Esophagus muscularis mucosa (tissue), 4 donors: ENCODE data around the gene NPBWR2.

ENCODE experiments used
- EP300 ChIP-seq: sonication (generic); formaldehyde crosslinking; IDR thresholded peaks from one replicate; pipeline ENCODE4 v1.6.1; 2017; ENCODE audit warnings: antibody characterized with exemption
- POLR2AphosphoS5 ChIP-seq, 2 donors: sonication (generic); formaldehyde crosslinking; IDR thresholded peaks; one replicate each; pipeline ENCODE4 v1.6.1; 2017; ENCODE audit warnings: antibody characterized with exemption in 2 of 2
- TF ChIP-seq, protein P1 (sequence below), 3 experiments: fragments of 200-600 bp in 2 of 3; fragments of 450-650 bp in 1 of 3; sonication (generic) in 2 of 3; IDR thresholded peaks; one replicate each; pipeline ENCODE4 v1.5.1; 2017 to 2019; ENCODE audit warnings: antibody characterized with exemption in 3 of 3, mild to moderate bottlenecking in 2 of 3, moderate library complexity in 1 of 3

DNA sequence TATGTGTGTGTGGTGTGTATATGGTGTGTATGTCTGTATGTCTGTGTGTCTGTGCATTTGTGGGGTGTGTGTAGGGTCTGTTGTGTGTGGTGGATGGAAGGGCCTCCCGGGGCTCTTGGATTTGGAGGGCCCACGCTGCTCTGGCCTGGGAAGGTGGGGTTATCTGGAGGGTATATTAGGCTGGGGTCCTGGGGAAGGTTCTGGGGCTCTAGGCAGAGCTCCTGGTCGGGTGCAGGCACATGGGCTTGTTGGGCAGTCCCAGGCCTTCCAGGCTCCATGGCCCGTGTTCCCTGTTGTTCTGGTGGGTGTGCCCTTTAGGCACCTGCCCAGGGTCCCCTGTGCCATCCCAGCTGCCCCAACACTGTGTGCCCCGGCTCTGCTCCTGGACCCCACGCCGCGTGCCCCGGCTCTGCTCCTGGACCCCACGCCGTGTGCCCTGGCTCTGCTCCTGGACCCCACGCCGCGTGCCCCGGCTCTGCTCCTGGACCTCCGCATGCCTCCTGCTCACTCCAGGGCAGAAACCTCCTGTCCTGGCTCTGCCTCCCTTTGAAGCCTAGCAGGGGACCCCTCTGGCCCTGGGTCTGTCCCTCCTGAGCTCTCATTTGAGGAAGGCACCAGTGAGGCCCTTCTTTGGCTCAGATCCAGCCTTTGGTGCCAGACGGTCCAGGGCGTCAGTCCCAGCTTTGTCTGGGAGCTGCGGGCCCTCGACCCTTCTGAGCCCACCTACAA, 46.7 kb upstream of the NPBWR2 start:
- TF ChIP-seq, protein P1, sequence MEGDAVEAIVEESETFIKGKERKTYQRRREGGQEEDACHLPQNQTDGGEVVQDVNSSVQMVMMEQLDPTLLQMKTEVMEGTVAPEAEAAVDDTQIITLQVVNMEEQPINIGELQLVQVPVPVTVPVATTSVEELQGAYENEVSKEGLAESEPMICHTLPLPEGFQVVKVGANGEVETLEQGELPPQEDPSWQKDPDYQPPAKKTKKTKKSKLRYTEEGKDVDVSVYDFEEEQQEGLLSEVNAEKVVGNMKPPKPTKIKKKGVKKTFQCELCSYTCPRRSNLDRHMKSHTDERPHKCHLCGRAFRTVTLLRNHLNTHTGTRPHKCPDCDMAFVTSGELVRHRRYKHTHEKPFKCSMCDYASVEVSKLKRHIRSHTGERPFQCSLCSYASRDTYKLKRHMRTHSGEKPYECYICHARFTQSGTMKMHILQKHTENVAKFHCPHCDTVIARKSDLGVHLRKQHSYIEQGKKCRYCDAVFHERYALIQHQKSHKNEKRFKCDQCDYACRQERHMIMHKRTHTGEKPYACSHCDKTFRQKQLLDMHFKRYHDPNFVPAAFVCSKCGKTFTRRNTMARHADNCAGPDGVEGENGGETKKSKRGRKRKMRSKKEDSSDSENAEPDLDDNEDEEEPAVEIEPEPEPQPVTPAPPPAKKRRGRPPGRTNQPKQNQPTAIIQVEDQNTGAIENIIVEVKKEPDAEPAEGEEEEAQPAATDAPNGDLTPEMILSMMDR (IDR thresholded peaks at IDR 0.05): no peak
- TF ChIP-seq EP300 (no peak), POLR2AphosphoS5 (IDR thresholded peaks at IDR 0.05) (no peak)
